Hepatocyte (in vitro differentiated cells): ENCODE data around the gene FAM181A.

Experiments
- EZH2 ChIP-seq: fragments of 200-600 bp; sonication (generic); IDR thresholded peaks from 2 replicates; pipeline ENCODE4 v1.6.1; 2016; ENCODE audit warnings: antibody characterized with exemption, mild to moderate bottlenecking, borderline replicate concordance
- TF ChIP-seq, protein P1 (sequence below): fragments of 200-600 bp; sonication (generic); IDR thresholded peaks from 2 replicates; pipeline ENCODE4 v1.5.1; 2016; ENCODE audit warnings: antibody characterized with exemption, mild to moderate bottlenecking; ENCODE audit not compliant: poor library complexity

GRCh38 chr14:93924592-93925355, 2.4 kb upstream of the FAM181A start:
- no peak for TF ChIP-seq EZH2
- TF ChIP-seq, protein P1, sequence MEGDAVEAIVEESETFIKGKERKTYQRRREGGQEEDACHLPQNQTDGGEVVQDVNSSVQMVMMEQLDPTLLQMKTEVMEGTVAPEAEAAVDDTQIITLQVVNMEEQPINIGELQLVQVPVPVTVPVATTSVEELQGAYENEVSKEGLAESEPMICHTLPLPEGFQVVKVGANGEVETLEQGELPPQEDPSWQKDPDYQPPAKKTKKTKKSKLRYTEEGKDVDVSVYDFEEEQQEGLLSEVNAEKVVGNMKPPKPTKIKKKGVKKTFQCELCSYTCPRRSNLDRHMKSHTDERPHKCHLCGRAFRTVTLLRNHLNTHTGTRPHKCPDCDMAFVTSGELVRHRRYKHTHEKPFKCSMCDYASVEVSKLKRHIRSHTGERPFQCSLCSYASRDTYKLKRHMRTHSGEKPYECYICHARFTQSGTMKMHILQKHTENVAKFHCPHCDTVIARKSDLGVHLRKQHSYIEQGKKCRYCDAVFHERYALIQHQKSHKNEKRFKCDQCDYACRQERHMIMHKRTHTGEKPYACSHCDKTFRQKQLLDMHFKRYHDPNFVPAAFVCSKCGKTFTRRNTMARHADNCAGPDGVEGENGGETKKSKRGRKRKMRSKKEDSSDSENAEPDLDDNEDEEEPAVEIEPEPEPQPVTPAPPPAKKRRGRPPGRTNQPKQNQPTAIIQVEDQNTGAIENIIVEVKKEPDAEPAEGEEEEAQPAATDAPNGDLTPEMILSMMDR: no peak
